Measurements from ENCODE around the gene TNFRSF25. TPM values are rescaled to one million over a fixed set of nuclear protein-coding genes. Genes with fewer than 3 reads are reported as not detected.
"Not testable (repeated sequence)": the region's sequence is repeated elsewhere in the genome, so short reads cannot be mapped to it uniquely, and the experiment has no call there.

TNFRSF25 gene
- total and polyA plus RNA-seq, 8 donors = 0.98 to 26.7 (median 2.6) TPM

DNA sequence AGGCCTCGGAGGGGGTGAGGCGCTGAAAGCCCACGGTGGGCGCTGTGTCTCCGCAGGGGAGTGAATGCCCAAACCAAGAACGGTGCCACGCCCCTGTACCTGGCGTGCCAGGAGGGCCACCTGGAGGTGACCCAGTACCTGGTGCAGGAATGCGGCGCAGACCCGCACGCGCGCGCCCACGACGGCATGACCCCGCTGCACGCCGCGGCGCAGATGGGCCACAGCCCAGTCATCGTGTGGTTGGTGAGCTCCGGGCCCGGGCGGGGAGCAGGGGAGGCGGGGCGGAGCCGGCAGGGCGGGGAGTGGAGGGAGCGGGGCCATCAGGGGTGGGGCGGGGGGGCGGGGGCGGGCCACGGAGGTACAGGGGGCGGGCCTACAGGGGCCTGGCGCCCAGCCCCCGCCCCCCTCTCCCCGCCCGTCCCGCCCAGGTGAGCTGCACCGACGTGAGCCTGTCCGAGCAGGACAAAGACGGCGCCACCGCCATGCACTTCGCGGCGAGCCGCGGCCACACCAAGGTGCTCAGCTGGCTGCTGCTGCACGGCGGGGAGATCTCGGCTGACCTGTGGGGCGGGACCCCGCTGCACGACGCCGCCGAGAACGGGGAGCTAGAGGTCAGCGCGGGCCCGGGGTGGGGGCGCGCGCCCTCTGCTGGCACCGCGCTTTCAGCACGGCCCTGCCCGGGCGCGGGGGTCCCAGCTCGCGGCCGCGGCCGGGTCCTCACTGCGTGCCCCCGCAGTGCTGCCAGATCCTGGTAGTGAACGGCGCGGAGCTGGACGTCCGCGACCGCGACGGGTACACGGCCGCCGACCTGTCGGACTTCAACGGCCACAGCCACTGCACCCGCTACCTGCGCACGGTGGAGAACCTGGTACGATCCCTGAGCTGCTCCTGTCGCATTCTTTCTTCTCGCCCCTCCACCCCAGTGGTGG lies 25.5 kb downstream of the TNFRSF25 start:
- Histone ChIP-seq H3K36me3 (no peaks in the 10 kb centered on the region), H3K9me3 (no peaks in the 10 kb centered on the region), H3K27ac (no peak overlapping the region), H3K27me3 (no peaks in the 10 kb centered on the region), H3K4me3 (peak overlapping the region in 1 of 4 donors; percentile 21), H3K4me1 (no peaks in the 10 kb centered on the region)
- ATAC-seq (peak; percentile 69 to 83 (median 78)), FAIRE-seq (no peak), DNase-seq (peak; percentile 61 to 90 (median 72))
- whole genome bisulfite sequencing, 2 donors = 8 to 12% methylated on average over 60 to 92 of the region's 101 CpGs
- intact Hi-C loops (cut with DNase I) = no loop called here
- TF ChIP-seq, protein P1, sequence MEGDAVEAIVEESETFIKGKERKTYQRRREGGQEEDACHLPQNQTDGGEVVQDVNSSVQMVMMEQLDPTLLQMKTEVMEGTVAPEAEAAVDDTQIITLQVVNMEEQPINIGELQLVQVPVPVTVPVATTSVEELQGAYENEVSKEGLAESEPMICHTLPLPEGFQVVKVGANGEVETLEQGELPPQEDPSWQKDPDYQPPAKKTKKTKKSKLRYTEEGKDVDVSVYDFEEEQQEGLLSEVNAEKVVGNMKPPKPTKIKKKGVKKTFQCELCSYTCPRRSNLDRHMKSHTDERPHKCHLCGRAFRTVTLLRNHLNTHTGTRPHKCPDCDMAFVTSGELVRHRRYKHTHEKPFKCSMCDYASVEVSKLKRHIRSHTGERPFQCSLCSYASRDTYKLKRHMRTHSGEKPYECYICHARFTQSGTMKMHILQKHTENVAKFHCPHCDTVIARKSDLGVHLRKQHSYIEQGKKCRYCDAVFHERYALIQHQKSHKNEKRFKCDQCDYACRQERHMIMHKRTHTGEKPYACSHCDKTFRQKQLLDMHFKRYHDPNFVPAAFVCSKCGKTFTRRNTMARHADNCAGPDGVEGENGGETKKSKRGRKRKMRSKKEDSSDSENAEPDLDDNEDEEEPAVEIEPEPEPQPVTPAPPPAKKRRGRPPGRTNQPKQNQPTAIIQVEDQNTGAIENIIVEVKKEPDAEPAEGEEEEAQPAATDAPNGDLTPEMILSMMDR (IDR thresholded peaks at IDR 0.05) = peak in 1 of 4 donors; percentile 8

DNA sequence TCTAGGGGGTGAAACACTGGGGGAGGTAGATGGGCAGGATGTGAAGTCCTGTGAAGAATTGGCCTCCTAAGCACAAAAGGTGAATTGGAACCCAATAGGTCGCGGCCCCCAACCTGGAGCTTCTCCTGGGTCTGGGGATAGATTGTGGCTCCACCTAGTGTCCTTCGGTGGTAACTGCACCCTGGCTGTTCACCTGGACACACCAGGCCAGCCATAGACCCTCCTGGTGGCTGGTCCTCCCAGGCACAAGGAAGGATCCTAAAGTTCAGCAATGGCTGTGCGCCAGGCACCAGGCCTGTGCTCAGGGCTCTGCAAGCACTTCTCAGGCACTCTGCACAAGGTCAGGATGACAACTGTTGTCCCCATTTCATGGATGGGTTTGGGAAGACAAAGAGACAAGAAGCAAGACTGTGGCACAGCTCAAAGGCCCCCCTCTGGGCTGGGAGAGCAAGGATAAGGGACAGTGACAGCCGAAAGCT lies 27.9 kb downstream of the TNFRSF25 start:
- TF ChIP-seq, protein P1 (IDR thresholded peaks at IDR 0.05) = peak; percentile 77 to 94 (median 92)
- no peaks in the 10 kb centered on the region for H3K4me1 ChIP-seq
- intact Hi-C loops (cut with DNase I) = no loop called here
- no peaks in the 10 kb centered on the region for H3K27me3 ChIP-seq
- FAIRE-seq = no peak
- ATAC-seq = peak; percentile 55 to 84 (median 81)
- WGBS, 2 donors = 4 to 5% methylated on average over 5 of the region's 5 CpGs
- no peak overlapping the region for H3K4me3 ChIP-seq
- H3K36me3 ChIP-seq = no peaks in the 10 kb centered on the region
- no peak overlapping the region for H3K27ac ChIP-seq
- H3K9me3 ChIP-seq = no peaks in the 10 kb centered on the region
- DNase-seq = peak; percentile 46 to 87 (median 75)

DNA sequence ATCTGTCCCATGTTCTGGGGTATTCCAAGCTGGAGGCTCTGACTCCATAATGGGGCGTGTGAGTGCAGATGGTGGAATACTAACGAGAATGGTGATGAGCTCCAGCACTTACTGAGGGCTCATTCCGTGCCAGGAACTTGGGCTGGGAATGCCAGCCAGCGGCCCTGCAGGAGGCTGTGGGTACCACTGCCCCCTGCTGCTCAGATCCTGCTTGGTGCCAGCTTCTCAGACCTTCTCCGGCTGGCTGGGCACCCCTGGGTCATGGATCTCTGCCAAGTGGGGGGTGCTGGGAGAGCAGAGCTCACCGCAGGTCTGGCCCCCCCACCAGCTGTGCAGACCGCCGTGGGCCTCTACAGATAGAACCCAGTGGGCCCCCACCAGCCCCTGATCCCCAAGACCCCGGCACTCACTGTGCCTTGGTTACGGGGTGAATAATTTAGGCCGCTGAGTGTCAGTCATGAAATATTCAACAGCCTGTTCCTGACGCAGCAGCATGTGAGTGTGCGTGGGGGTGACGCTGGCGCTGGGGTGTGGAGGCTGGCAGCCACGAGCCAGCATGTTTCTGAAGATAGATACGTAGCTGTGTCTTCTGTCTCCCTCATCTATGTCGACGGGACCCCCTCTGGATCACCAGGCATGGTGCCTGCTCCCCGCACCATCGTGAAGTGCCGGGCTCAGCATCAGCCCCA lies 28.8 kb downstream of the TNFRSF25 start:
- intact Hi-C loops (cut with DNase I); H3K27me3 ChIP-seq: not testable (repeated sequence)

DNA sequence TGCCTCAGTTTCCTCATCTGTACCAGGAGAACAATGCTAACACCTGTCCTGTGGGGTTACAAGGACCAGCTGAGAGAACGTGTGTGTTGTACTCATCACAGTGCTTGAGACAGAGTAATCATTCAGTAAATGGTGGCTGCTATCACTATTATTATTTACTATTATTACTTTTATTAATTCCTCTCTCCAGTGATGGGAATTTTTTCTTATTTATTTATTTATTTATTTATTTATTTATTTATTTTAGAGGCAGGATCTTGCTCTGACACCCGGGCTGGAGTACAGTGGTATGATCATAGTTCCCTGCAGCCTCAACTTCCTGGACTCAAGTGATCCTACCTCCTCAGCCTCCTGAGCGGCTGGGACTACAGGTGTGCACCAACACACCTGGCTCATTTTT lies 29.7 kb downstream of the TNFRSF25 start:
- not testable (repeated sequence) for H3K4me3 ChIP-seq

More for the DNA sequence above, 28.8 kb downstream of the TNFRSF25 start:
- H3K27ac ChIP-seq, H3K9me3 ChIP-seq, H3K4me3 ChIP-seq, H3K4me1 ChIP-seq, H3K36me3 ChIP-seq, FAIRE-seq: not testable (repeated sequence)
- peak in 4 of 6 donors; percentile 32 to 69 (median 61) for DNase-seq
- WGBS, 2 donors = 31 to 44% methylated on average over 21 to 22 of the region's 22 CpGs
- peak in 3 of 4 donors; percentile 21 to 49 (median 40) for ATAC-seq
- TF ChIP-seq, protein P1 (IDR thresholded peaks at IDR 0.05) = peak in 2 of 4 donors; percentile 5 to 17

DNA sequence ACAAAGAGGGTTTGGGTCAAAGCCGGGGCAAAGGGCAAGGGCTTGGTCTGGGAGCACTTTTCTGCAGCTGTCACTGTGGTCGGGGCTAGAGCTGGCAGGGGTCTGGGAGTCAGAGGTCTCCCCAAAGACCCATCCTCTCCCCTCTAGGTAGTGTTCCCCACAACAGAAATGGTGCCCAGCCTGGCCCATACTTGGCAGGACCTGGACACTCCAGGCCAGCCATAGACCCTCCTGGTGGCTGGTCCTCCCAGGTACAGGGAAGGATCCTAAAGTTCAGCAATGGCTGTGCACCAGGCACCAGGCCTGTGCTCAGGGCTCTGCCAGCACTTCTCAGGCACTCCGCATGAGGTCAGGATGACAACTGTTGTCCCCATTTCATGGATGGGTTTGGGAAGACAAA lies 30.4 kb downstream of the TNFRSF25 start:
- Histone ChIP-seq H3K36me3 (no peaks in the 10 kb centered on the region), H3K4me3 (no peak overlapping the region), H3K27ac (no peak overlapping the region), H3K27me3 (no peaks in the 10 kb centered on the region), H3K9me3 (no peaks in the 10 kb centered on the region), H3K4me1 (no peaks in the 10 kb centered on the region)
- WGBS, 2 donors = 67 to 76% methylated on average over 3 of the region's 3 CpGs
- FAIRE-seq = no peak
- DNase-seq = no peak
- ATAC-seq = no peak
- TF ChIP-seq, protein P1 (IDR thresholded peaks at IDR 0.05) = no peak
- intact Hi-C loops (cut with DNase I) = no loop called here

More for the DNA sequence above, 29.7 kb downstream of the TNFRSF25 start:
- H3K27ac ChIP-seq; DNase-seq; H3K9me3 ChIP-seq; ATAC-seq; FAIRE-seq; H3K4me1 ChIP-seq; intact Hi-C loops (cut with DNase I); H3K36me3 ChIP-seq; H3K27me3 ChIP-seq: not testable (repeated sequence)
- WGBS, 2 donors = 67 to 71% methylated on average over 3 of the region's 3 CpGs

Data from pancreas (tissue), 10 donors.